Spleen (tissue), 7 donors: ENCODE measurements around the gene KIAA1217.

Experiments used
- POLR2A ChIP-seq, 3 donors: fragments of 450-650 bp; IDR thresholded peaks; one replicate each; pipeline ENCODE4 v1.5.1; 2017; ENCODE audit warnings: antibody characterized with exemption in 3 of 3, mild to moderate bottlenecking in 1 of 3
- TF ChIP-seq, protein P1 (sequence below), 11 experiments: fragments of 200-600 bp in 7 of 11; fragments of 450-650 bp in 4 of 11; sonication (generic) in 4 of 11; IDR thresholded peaks in 8 of 11; conservative IDR thresholded peaks in 3 of 11; 1 replicate in 7 of 11; 2 replicates in 4 of 11; pipeline versions ENCODE4 v1.4.0 to v1.8.0; 2016 to 2021; ENCODE audit warnings: antibody characterized with exemption in 11 of 11, inconsistent platforms in 4 of 11, mild to moderate bottlenecking in 1 of 11
- donor health status: DM: no; HTN: no; CAD: no; lungs with moderate emphysema.
- donor health status: DM: no; HTN: no; CAD: no.
- donor health status: DM: no; HTN: no; CAD: no.

DNA sequence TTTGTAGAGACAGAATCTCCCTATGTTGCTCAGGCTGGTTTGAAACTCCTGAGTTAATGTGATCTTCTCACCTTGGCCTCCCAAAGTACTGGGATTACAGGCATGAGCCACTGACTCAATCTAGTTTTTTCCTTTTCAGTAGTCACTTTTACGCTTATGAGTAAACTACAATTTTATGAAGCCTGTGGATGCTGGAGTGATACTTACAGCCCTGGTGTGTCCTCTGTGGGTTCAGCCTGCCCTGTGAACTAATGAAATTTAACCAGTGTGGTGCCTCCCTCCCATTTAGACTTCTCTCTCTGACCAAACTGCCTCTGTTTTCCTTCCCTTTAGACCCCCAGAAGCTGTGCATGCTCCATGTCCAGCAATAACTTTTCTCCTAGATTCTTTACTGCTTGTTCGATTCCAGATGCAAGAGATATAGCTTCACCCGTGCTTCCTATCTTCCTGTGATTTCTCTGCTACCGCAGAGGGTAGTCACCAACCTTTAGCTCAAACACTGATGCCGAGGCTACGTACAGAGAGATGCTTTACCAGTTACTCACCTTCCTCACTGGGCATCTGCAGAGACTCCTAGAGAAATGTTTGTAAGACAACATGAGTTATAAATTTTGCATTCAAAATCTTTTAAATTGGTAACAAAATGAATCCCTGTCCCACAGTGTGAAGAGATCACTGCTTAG lies 90.8 kb downstream of the KIAA1217 start:
- TF ChIP-seq, protein P1, sequence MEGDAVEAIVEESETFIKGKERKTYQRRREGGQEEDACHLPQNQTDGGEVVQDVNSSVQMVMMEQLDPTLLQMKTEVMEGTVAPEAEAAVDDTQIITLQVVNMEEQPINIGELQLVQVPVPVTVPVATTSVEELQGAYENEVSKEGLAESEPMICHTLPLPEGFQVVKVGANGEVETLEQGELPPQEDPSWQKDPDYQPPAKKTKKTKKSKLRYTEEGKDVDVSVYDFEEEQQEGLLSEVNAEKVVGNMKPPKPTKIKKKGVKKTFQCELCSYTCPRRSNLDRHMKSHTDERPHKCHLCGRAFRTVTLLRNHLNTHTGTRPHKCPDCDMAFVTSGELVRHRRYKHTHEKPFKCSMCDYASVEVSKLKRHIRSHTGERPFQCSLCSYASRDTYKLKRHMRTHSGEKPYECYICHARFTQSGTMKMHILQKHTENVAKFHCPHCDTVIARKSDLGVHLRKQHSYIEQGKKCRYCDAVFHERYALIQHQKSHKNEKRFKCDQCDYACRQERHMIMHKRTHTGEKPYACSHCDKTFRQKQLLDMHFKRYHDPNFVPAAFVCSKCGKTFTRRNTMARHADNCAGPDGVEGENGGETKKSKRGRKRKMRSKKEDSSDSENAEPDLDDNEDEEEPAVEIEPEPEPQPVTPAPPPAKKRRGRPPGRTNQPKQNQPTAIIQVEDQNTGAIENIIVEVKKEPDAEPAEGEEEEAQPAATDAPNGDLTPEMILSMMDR (IDR thresholded peaks at IDR 0.05 in 8 of 11, conservative IDR thresholded peaks at IDR 0.05 in 3 of 11): no peak
- no peak for TF ChIP-seq POLR2A (IDR thresholded peaks at IDR 0.05)
